ENCODE results near the gene SH3BP1.
"Not testable (repeated sequence)": the region's sequence is repeated elsewhere in the genome, so short reads cannot be mapped to it uniquely, and the experiment has no call there.

SH3BP1 gene, protein sequence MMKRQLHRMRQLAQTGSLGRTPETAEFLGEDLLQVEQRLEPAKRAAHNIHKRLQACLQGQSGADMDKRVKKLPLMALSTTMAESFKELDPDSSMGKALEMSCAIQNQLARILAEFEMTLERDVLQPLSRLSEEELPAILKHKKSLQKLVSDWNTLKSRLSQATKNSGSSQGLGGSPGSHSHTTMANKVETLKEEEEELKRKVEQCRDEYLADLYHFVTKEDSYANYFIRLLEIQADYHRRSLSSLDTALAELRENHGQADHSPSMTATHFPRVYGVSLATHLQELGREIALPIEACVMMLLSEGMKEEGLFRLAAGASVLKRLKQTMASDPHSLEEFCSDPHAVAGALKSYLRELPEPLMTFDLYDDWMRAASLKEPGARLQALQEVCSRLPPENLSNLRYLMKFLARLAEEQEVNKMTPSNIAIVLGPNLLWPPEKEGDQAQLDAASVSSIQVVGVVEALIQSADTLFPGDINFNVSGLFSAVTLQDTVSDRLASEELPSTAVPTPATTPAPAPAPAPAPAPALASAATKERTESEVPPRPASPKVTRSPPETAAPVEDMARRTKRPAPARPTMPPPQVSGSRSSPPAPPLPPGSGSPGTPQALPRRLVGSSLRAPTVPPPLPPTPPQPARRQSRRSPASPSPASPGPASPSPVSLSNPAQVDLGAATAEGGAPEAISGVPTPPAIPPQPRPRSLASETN

DNA sequence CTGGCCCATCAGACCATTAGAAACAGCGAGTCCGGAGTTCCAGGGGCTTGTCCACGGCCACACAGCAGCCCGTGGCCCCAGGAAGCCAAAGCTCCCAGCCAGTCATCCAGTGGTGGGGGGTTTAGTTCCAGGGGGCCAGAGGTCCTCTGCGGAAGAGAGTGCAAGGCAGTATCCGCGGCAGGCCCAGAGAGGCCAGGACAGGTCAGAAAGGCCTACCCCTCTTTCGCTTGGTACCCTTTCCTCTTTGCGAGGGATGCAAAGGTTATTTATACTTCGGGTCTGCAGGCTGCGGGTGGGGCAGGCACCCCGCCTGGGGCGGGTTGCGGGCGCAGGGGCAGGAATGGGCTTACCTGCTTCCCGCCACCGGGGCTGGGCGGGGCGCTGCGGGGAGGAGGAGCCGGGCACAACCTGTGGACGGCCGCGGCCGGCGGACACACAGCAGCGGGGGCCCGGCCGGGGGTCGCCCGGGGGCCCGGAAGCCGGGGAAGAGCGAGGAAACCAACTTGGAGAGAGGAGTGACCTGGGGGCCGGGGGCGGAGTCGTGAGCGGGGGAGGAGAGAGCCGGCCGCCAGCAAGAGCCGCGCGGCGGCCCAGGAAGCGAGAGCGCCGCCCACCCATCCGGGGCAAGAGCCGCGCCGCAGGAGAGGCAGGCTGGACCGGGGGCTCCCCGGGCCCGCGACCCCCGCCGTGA, at the start of gene SH3BP1:
TSS of gene SH3BP1 (plus strand) at position 600 of the 691 bp plus-strand sequence. CDS start 119 bp downstream, outside the sequence.
- Histone ChIP-seq H3K27ac (ENCODE audit: low read depth, low read length) (no peak within 1 kb of the TSS), H3K4me3 (ENCODE audit: low read depth in 1 of 5, low read length in 5 of 5) (peak within 1 kb of the TSS; percentile 54 to 69 (median 57)), H3K9ac (ENCODE audit: low read length in 5 of 5) (peak within 1 kb of the TSS in 4 of 5 donors; percentile 16 to 75 (median 57)), H3K36me3 (ENCODE audit: control insufficient read depth in 5 of 5, insufficient read depth in 5 of 5, low read length in 5 of 5) (peaks cover 0 to 5% (median 0%) of the 10 kb centered on the region in 5 donors), H3K9me3 (ENCODE audit: control insufficient read depth in 5 of 5, low read length in 5 of 5) (no peaks in the 10 kb centered on the region), H3K4me1 (ENCODE audit: control insufficient read depth in 5 of 5, insufficient read depth in 5 of 5, low read length in 5 of 5) (peaks cover 4 to 68% (median 50%) of the 10 kb centered on the region in 5 donors), H3K27me3 (ENCODE audit: control insufficient read depth in 5 of 5, insufficient read depth in 4 of 5, low read length in 5 of 5) (peaks cover 0 to 22% (median 0%) of the 10 kb centered on the region in 5 donors)

DNA sequence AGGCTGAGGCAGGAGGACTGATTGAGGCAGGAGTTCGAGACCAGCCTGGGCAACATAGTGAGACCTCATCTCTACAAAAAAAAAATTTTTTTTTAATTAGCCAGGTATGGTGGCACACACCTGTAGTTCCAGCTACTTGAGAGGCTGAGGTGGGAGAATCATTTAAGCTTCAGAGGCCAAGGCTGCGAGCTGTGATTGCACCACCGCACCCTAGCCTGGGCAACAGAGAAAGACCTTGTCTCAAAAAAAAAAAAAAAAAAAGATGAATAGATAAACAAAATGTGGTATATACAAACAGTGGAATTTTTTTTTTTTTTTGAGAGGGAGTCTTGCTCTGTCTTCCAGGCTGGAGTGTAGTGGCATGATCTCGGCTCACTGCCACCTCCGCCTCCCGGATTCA, 48.4 kb upstream of the SH3BP1 start:
- not testable (repeated sequence) for H3K36me3 ChIP-seq (ENCODE audit: control insufficient read depth in 5 of 5, insufficient read depth in 5 of 5, low read length in 5 of 5); H3K4me3 ChIP-seq (ENCODE audit: low read depth in 1 of 5, low read length in 5 of 5); H3K9ac ChIP-seq (ENCODE audit: low read length in 5 of 5); H3K9me3 ChIP-seq (ENCODE audit: control insufficient read depth in 5 of 5, low read length in 5 of 5); H3K27me3 ChIP-seq (ENCODE audit: control insufficient read depth in 5 of 5, insufficient read depth in 4 of 5, low read length in 5 of 5); H3K27ac ChIP-seq (ENCODE audit: low read depth, low read length)
- peaks cover 0 to 35% (median 24%) of the 10 kb centered on the region in 5 donors for H3K4me1 ChIP-seq (ENCODE audit: control insufficient read depth in 5 of 5, insufficient read depth in 5 of 5, low read length in 5 of 5)

DNA sequence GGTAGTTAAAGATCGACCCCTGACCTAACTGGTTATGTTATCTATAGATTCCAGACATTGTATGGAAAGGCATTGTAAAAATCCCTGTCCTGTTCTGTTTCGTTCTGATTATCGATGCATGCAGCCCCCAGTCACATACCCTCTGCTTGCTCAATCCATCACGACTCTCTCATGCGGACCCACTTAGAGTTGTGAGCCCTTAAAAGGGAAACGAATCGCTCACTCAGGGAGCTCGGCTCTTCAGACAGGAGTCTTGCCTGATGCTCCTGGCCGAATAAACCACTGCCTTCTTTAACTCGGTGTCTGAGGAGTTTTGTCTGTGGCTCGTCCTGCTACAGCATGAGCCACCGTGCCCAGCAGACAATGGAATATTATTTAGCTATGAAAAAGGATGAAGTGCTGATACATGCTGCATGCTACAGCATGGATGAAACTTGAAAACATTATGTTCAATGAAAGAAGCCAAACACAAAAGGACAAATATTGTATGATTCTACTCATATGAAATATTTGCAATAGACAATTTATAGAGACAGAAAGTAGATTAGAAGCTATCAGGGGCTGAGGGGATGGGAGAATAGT, 47.6 kb upstream of the SH3BP1 start:
- no peak overlapping the region for H3K9ac ChIP-seq (ENCODE audit: low read length in 5 of 5)
- H3K27ac ChIP-seq (ENCODE audit: low read depth, low read length): no peak overlapping the region
- peaks cover 0 to 35% (median 24%) of the 10 kb centered on the region in 5 donors for H3K4me1 ChIP-seq (ENCODE audit: control insufficient read depth in 5 of 5, insufficient read depth in 5 of 5, low read length in 5 of 5)
- peak overlapping the region in 1 of 5 donors; percentile 40 for H3K4me3 ChIP-seq (ENCODE audit: low read depth in 1 of 5, low read length in 5 of 5)
- H3K36me3 ChIP-seq (ENCODE audit: control insufficient read depth in 5 of 5, insufficient read depth in 5 of 5, low read length in 5 of 5): no peaks in the 10 kb centered on the region
- no peaks in the 10 kb centered on the region for H3K9me3 ChIP-seq (ENCODE audit: control insufficient read depth in 5 of 5, low read length in 5 of 5)
- H3K27me3 ChIP-seq (ENCODE audit: control insufficient read depth in 5 of 5, insufficient read depth in 4 of 5, low read length in 5 of 5): no peaks in the 10 kb centered on the region

DNA sequence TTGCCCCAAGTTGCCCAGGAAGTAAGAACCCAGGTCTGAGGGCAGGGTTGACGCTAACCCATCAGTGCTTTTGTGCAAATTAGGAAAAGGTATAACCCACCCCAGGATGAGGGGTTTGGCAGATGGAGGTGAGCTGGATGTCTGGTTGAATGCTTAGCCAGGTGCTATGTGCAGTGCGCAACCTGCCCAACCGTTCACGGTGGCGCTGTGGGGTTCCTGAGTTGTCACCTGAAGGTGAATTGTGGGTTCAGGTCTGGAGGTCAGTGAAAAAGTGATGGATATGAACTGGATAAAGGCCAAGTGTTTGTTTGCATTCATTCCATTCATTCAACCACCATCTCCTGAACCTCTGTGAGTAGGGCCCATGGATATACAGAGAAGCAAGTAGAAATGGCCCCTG, 45.2 kb upstream of the SH3BP1 start:
- no peak overlapping the region for H3K4me3 ChIP-seq (ENCODE audit: low read depth in 1 of 5, low read length in 5 of 5)
- H3K9me3 ChIP-seq (ENCODE audit: control insufficient read depth in 5 of 5, low read length in 5 of 5): no peaks in the 10 kb centered on the region
- peaks cover 0 to 26% (median 15%) of the 10 kb centered on the region in 5 donors for H3K4me1 ChIP-seq (ENCODE audit: control insufficient read depth in 5 of 5, insufficient read depth in 5 of 5, low read length in 5 of 5)
- no peaks in the 10 kb centered on the region for H3K27me3 ChIP-seq (ENCODE audit: control insufficient read depth in 5 of 5, insufficient read depth in 4 of 5, low read length in 5 of 5)
- no peak overlapping the region for H3K27ac ChIP-seq (ENCODE audit: low read depth, low read length)
- no peak overlapping the region for H3K9ac ChIP-seq (ENCODE audit: low read length in 5 of 5)
- H3K36me3 ChIP-seq (ENCODE audit: control insufficient read depth in 5 of 5, insufficient read depth in 5 of 5, low read length in 5 of 5): no peaks in the 10 kb centered on the region

DNA sequence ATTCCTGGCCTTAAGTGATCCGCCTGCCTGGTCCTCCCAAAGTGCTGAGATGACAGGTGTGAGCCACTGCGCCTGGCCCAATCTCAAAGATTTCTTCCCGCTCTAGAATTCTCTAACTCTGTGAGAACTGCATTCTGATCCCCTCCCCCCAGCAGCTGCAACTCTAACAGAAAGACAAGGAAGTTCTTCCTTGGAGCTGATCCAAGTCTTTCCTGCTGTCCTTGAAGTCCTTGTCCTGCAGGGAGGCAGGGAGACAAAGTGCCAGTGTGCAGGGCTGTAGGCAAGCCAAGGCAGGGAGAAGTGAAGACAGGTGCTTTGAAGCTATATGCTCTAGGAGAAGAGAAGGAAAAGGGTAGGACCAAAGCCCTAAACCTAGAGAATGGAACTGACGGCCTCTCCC, 40.3 kb upstream of the SH3BP1 start:
- Histone ChIP-seq H3K27ac (ENCODE audit: low read depth, low read length) (no peak overlapping the region), H3K9ac (ENCODE audit: low read length in 5 of 5) (peak overlapping the region in 1 of 5 donors; percentile 4), H3K4me3 (ENCODE audit: low read depth in 1 of 5, low read length in 5 of 5) (no peak overlapping the region), H3K4me1 (ENCODE audit: control insufficient read depth in 5 of 5, insufficient read depth in 5 of 5, low read length in 5 of 5) (peaks cover 0 to 7% (median 0%) of the 10 kb centered on the region in 5 donors), H3K9me3 (ENCODE audit: control insufficient read depth in 5 of 5, low read length in 5 of 5) (no peaks in the 10 kb centered on the region), H3K27me3 (ENCODE audit: control insufficient read depth in 5 of 5, insufficient read depth in 4 of 5, low read length in 5 of 5) (peaks cover 0 to 5% (median 2%) of the 10 kb centered on the region in 5 donors), H3K36me3 (ENCODE audit: control insufficient read depth in 5 of 5, insufficient read depth in 5 of 5, low read length in 5 of 5) (no peaks in the 10 kb centered on the region)

DNA sequence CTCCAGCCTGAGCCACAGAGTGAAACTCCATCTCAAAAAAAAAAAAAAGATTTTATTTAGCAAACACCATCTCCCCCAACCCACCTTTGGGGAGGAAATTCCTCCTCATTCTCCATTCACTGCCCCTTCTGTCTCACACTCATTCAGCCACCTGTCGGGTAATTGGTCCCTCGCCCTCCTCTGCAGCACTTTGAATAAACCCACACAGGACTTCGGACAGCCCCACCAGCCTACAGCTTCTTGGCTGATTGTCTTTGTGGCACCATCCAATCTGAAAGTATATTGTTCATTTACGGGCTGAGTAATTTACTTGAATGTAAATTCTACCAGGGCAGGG, 38.3 kb upstream of the SH3BP1 start:
- Histone ChIP-seq H3K27me3 (ENCODE audit: control insufficient read depth in 5 of 5, insufficient read depth in 4 of 5, low read length in 5 of 5) (peaks cover 0 to 5% (median 3%) of the 10 kb centered on the region in 5 donors), H3K9me3 (ENCODE audit: control insufficient read depth in 5 of 5, low read length in 5 of 5) (no peaks in the 10 kb centered on the region), H3K9ac (ENCODE audit: low read length in 5 of 5) (no peak overlapping the region), H3K4me3 (ENCODE audit: low read depth in 1 of 5, low read length in 5 of 5) (no peak overlapping the region), H3K36me3 (ENCODE audit: control insufficient read depth in 5 of 5, insufficient read depth in 5 of 5, low read length in 5 of 5) (no peaks in the 10 kb centered on the region), H3K27ac (ENCODE audit: low read depth, low read length) (no peak overlapping the region), H3K4me1 (ENCODE audit: control insufficient read depth in 5 of 5, insufficient read depth in 5 of 5, low read length in 5 of 5) (peaks cover 0 to 7% (median 0%) of the 10 kb centered on the region in 5 donors)

DNA sequence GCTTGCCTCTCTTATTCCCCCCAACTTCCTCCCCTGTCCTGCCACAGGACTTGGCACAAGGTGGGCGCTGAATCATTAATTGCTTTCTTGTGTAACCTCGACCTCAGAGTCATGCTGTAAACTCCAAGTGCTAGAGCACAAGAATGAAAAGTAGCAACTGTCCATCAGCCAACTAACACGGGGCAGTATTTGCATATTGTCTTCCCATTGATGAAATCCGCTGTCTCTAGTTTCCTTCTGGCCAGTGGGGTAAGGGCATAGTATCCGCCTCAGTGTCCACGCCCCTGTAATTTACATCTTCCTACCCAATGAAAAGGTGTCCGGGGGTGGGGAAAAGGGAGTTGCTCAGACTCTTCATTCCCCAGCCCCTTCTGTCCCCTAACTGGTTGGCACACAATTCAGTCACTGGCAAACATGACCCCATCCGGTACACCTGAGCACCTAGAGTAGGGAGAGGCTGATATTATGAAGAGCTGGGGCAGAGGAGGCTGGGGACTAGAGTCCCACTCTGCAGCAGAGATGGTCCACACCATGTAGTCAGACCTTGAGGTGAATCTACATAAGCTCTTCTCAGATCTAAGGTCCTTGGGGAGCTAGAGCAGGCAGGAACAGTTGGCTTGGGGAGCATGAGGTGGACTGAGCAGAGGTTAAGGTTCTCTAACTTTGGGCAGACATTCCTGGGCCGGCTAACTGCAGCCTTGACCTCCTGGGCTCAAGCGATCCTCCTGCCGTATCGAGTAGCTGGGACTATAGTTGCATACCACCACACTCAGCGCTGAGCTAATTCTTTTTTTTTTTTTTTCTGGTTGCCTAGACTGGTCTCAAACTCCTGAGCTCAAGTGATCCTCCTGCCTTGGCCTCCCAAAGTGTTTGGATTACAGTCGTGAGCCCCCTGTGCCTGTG, 37.7 kb upstream of the SH3BP1 start:
- Histone ChIP-seq H3K9me3 (ENCODE audit: control insufficient read depth in 5 of 5, low read length in 5 of 5) (no peaks in the 10 kb centered on the region), H3K27me3 (ENCODE audit: control insufficient read depth in 5 of 5, insufficient read depth in 4 of 5, low read length in 5 of 5) (peaks cover 0 to 5% (median 3%) of the 10 kb centered on the region in 5 donors), H3K27ac (ENCODE audit: low read depth, low read length) (no peak overlapping the region), H3K9ac (ENCODE audit: low read length in 5 of 5) (no peak overlapping the region), H3K4me3 (ENCODE audit: low read depth in 1 of 5, low read length in 5 of 5) (no peak overlapping the region), H3K4me1 (ENCODE audit: control insufficient read depth in 5 of 5, insufficient read depth in 5 of 5, low read length in 5 of 5) (peaks cover 0 to 7% (median 1%) of the 10 kb centered on the region in 5 donors), H3K36me3 (ENCODE audit: control insufficient read depth in 5 of 5, insufficient read depth in 5 of 5, low read length in 5 of 5) (no peaks in the 10 kb centered on the region)

DNA sequence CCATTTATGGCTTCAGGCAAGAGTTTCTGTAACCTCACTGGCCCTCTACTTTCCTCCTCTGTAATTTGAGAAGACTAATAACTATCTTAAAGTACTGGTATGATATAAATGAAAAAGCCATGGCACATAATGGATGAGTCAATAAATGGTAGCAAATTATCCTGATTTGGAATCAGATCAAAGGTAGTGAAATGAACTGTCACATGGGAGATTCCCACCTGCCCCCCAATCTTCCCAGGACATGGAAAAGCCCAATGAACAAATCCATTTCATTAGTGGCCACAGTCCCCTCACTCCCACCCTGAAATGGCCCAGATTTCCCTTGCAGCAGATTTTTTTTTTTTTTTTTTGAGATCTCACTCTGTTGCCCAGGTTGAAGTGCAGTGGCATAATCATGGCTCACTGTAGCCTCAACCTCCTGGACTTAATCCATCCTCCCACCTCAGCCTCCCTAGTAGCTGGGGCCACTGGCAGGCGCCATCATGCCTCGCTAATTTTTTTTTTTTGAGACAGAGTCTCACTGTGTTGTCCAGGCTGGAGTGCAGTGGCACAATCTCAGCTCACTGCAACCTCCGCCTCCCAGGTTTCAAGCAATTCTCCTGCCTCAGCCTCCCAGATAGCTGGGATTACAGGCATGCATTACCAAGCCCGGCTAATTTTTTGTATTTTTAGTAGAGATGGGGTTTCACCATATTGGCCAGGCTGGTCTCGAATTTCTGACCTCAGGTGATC, 36.8 kb upstream of the SH3BP1 start:
- not testable (repeated sequence) for H3K36me3 ChIP-seq (ENCODE audit: control insufficient read depth in 5 of 5, insufficient read depth in 5 of 5, low read length in 5 of 5); H3K9ac ChIP-seq (ENCODE audit: low read length in 5 of 5); H3K4me3 ChIP-seq (ENCODE audit: low read depth in 1 of 5, low read length in 5 of 5); H3K27me3 ChIP-seq (ENCODE audit: control insufficient read depth in 5 of 5, insufficient read depth in 4 of 5, low read length in 5 of 5); H3K9me3 ChIP-seq (ENCODE audit: control insufficient read depth in 5 of 5, low read length in 5 of 5); H3K27ac ChIP-seq (ENCODE audit: low read depth, low read length)
- peaks cover 0 to 16% (median 10%) of the 10 kb centered on the region in 5 donors for H3K4me1 ChIP-seq (ENCODE audit: control insufficient read depth in 5 of 5, insufficient read depth in 5 of 5, low read length in 5 of 5)

Data from subcutaneous abdominal adipose tissue (tissue), 5 donors.